GM12873 (cell line): Measurements from ENCODE around the gene RPS24.

ENCODE experiments used
- TF ChIP-seq, protein P1 (sequence below): IDR thresholded peaks from 2 replicates; pipeline ENCODE4 v1.5.1; 2012; ENCODE audit warnings: low read depth, mild to moderate bottlenecking, moderate library complexity, low read length, control low read depth; ENCODE audit not compliant: insufficient read depth; ENCODE audit errors: missing control alignments

Gene RPS24

DNA sequence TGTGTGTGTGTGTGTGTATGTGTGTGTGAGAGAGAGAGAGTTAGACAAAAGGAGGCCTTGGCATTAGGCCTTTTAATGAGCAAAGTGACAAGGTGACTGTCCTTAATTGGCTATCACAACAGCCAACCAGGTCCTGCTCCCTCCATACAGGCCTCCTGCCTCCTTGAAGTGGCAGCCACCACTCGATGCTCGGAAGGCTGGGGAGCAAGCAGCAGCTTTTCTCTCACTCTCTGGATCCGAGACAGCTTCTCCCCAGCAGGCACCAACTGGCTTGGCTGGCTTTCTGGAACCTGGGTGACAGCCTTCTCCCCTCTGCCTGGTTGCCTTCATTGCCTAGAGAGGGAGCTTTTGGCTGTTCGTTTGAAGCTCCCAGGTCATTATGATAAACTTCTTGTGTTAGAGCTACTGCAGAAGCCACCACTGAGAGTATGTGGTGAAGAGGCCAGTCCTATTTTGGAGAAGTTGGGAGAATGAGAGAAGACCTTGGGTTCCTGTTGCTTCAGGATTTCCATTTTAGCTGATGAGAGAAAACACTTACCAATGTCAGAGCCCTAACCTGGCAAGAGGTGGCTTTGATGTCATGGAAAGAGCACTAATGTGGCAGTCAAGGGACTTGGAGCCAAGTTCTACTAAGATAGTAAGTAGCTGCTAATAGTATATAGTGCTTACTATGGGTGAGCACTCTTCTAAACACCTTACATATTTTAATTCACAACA lies 37.6 kb downstream of the RPS24 start:
- TF ChIP-seq, protein P1, sequence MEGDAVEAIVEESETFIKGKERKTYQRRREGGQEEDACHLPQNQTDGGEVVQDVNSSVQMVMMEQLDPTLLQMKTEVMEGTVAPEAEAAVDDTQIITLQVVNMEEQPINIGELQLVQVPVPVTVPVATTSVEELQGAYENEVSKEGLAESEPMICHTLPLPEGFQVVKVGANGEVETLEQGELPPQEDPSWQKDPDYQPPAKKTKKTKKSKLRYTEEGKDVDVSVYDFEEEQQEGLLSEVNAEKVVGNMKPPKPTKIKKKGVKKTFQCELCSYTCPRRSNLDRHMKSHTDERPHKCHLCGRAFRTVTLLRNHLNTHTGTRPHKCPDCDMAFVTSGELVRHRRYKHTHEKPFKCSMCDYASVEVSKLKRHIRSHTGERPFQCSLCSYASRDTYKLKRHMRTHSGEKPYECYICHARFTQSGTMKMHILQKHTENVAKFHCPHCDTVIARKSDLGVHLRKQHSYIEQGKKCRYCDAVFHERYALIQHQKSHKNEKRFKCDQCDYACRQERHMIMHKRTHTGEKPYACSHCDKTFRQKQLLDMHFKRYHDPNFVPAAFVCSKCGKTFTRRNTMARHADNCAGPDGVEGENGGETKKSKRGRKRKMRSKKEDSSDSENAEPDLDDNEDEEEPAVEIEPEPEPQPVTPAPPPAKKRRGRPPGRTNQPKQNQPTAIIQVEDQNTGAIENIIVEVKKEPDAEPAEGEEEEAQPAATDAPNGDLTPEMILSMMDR: no peak

DNA sequence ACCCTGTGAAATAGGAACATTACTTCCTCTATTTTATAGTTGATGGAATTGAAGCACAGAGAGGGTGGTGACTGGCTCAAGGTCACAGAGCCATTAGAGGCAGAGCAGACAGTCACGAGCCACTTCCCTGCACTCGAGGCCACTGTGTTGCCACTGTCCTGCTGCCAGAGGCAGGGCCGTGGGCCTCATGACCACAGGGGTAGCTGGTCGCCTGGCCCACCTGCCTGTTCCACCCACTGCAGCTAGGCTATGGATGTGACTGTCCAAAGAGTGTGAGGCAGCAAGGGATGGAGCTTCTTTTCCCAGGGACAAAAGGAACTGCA lies 38.2 kb downstream of the RPS24 start:
- TF ChIP-seq, protein P1: no peak

- TF ChIP-seq, protein P1: no peak
Observed at GRCh38 chr10:78072504-78072903, 38.8 kb downstream of the RPS24 start.

- TF ChIP-seq, protein P1: no peak
Observed at GRCh38 chr10:78078539-78079330, 45.1 kb downstream of the RPS24 start.

GRCh38 chr10:78079411-78079810 lies 45.7 kb downstream of the RPS24 start:
- TF ChIP-seq, protein P1: no peak

DNA sequence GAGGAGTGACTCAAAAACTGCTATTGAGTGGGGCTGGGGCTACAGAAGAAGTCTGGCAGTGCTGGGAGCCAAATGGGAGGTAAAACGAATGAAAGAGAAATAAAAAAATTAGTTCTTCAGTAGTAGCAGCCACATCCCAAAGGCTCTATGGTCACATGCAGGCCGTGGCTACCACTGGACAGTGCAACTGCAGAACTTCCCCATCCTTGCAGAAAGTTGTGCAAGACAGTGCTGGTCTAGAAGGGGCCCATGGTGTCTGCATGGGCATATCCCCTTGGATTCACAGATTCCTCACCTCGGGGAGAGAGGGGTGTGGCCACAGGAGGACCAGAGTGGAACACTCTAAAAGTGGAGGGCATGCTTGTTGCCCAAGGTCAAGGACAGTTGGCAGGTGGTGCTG lies 47.6 kb downstream of the RPS24 start:
- TF ChIP-seq, protein P1: no peak

GRCh38 chr10:78082636-78083035 lies 49.0 kb downstream of the RPS24 start:
- TF ChIP-seq, protein P1: no peak
